ENCODE measurements around the gene CRMP1. TPM values are rescaled to one million over a fixed set of nuclear protein-coding genes. Genes with fewer than 3 reads are reported as not detected.

The CRMP1 gene
- total and polyA plus RNA-seq, 2 of the 8 experiments (the other 6 are each of a cell fraction or from before 2014, with no cell fraction given): 120 to 131 TPM

GRCh38 chr4:5789141-5789540 lies 103.7 kb downstream of the CRMP1 start:
- Histone ChIP-seq H3K79me1 (ENCODE audit: low read depth, low read length) (no peaks in the 10 kb centered on the region), H3K4ac (replicated peaks; ENCODE audit: insufficient read length, low read depth, low read length) (no peak overlapping the region), H3K27ac (ENCODE audit: low read depth, low read length) (no peak overlapping the region), H4K5ac (ENCODE audit: insufficient read length, low read depth, low read length) (no peak overlapping the region), H3K18ac (ENCODE audit: extremely low read depth, low read length) (no peak overlapping the region), H3K14ac (ENCODE audit: insufficient read length) (no peak overlapping the region), H3K4me1 (replicated peaks in 1 of 4; ENCODE audit: control insufficient read depth in 3 of 4, insufficient read depth in 4 of 4, low read length in 3 of 4) (peaks cover 0 to 2% (median 1%) of the 10 kb centered on the region in 4 experiments; a peak in 1 of 7 replicates), H3K4me2 (ENCODE audit: insufficient read depth in 1 of 2, low read depth in 2 of 2, low read length in 2 of 2) (no peak overlapping the region), H2BK15ac (ENCODE audit: low read length) (no peak overlapping the region), H2BK5ac (ENCODE audit: low read depth, low read length) (no peak overlapping the region), H3K23ac (ENCODE audit: insufficient read length) (no peak overlapping the region), H3K4me3 (ENCODE audit: extremely low read depth in 1 of 4, insufficient read depth in 2 of 4, low read depth in 3 of 4, low read length in 4 of 4) (no peak overlapping the region), H3K9me3 (ENCODE audit: insufficient read depth in 2 of 2, low read depth in 1 of 2, low read length in 1 of 2) (no peaks in the 10 kb centered on the region), H2AFZ (ENCODE audit: low read length) (no peak overlapping the region), H3K56ac (replicated peaks; ENCODE audit: insufficient read length, low read depth, low read length) (no peak overlapping the region), H4K8ac (ENCODE audit: extremely low read depth, insufficient read depth, low read length) (no peak overlapping the region), H3K27me3 (replicated peaks in 1 of 4; ENCODE audit: control insufficient read depth in 3 of 4, extremely low read depth in 1 of 4, insufficient read depth in 3 of 4, low read length in 3 of 4) (no peaks in the 10 kb centered on the region), H4K91ac (replicated peaks; ENCODE audit: insufficient read length, low read length) (no peak overlapping the region), H2BK120ac (replicated peaks; ENCODE audit: low read depth, low read length) (no peak overlapping the region), H3K79me2 (ENCODE audit: control insufficient read depth in 1 of 2, insufficient read depth in 2 of 2, low read length in 2 of 2) (no peaks in the 10 kb centered on the region), H3K23me2 (ENCODE audit: low read depth, low read length) (no peaks in the 10 kb centered on the region), H3K9ac (replicated peaks in 1 of 4; ENCODE audit: extremely low read depth in 1 of 4, low read depth in 3 of 4, low read length in 3 of 4) (no peak overlapping the region), H2AK5ac (ENCODE audit: low read depth, low read length) (no peak overlapping the region), H2BK12ac (ENCODE audit: low read depth, low read length) (no peak overlapping the region), H3K36me3 (ENCODE audit: control insufficient read depth in 2 of 4, insufficient read depth in 4 of 4, low read length in 3 of 4) (peaks cover 0 to 4% (median 4%) of the 10 kb centered on the region in 4 experiments; a peak in 5 of 8 replicates), H4K20me1 (replicated peaks in 1 of 2; ENCODE audit: control insufficient read depth in 1 of 2, insufficient read depth in 2 of 2, low read length in 2 of 2) (no peaks in the 10 kb centered on the region), H2BK20ac (ENCODE audit: low read length) (no peak overlapping the region)
- CTCF ChIA-PET (ENCODE audit: partially characterized antibody): interaction anchor here (0.8 to 2.3 kb wide), 6 partner anchors 9 to 796 kb away, joined by 3 to 17 read pairs (median 4); no protein-coding TSS in a partner anchor
- POLR2A ChIA-PET (ENCODE audit: partially characterized antibody): no interaction called here
- no peak for FAIRE-seq
- WGBS, 2 experiments (ENCODE audit: extremely low coverage in 1 of 2, insufficient coverage in 1 of 2, insufficient read length in 1 of 2, insufficient replicate concordance in 2 of 2, low coverage in 1 of 2, low lambda C conversion rate in 2 of 2, missing lambda C conversion rate in 1 of 2): 92% methylated on average over 5 of the region's 5 CpGs; no CpG with 5 or more reads in 1 of the 2 experiments
- peak in 1 of 2 experiments; percentile 31 for DNase-seq (ENCODE audit: low read depth in 1 of 2, low spot score in 2 of 2)
- TF ChIP-seq NRF1 (IDR thresholded peaks at IDR 0.05; ENCODE audit: low read depth, low read length) (no peak), RBBP5 (IDR thresholded peaks at IDR 0.05; ENCODE audit: borderline replicate concordance, low read depth, low read length) (no peak), SIRT6 (IDR thresholded peaks at IDR 0.05; ENCODE audit: low read length) (no peak), BCL11A (IDR thresholded peaks at IDR 0.05; ENCODE audit: low read depth in 2 of 2, low read length in 2 of 2) (no peak), TBP (IDR thresholded peaks at IDR 0.05; ENCODE audit: low read depth, low read length) (no peak), SIX5 (IDR thresholded peaks at IDR 0.05; ENCODE audit: low read depth, low read length) (no peak), SAP30 (IDR thresholded peaks at IDR 0.05; ENCODE audit: insufficient read depth, insufficient replicate concordance, low read length) (no peak), GABPA (IDR thresholded peaks at IDR 0.05; ENCODE audit: borderline replicate concordance, insufficient read depth, low read length) (no peak), ASH2L (IDR thresholded peaks at IDR 0.05; ENCODE audit: low read length) (no peak), EP300 (IDR thresholded peaks at IDR 0.05; ENCODE audit: borderline replicate concordance in 1 of 2, low read depth in 2 of 2, low read length in 2 of 2) (no peak), BACH1 (IDR thresholded peaks at IDR 0.05; ENCODE audit: low read length) (no peak), RFX5 (IDR thresholded peaks at IDR 0.05; ENCODE audit: borderline replicate concordance, low read depth, low read length) (no peak), TCF12 (IDR thresholded peaks at IDR 0.05; ENCODE audit: low read depth, low read length) (no peak), ATF3 (IDR thresholded peaks at IDR 0.05; ENCODE audit: insufficient read depth, low read depth, low read length) (no peak), SRF (IDR thresholded peaks at IDR 0.05; ENCODE audit: low read depth, low read length) (no peak)

All from H1 (cell line).